K562 (cell line): ENCODE data around the gene CYP4F12. TPM values are rescaled to one million over a fixed set of nuclear protein-coding genes. Genes with fewer than 3 reads are reported as not detected.
A peak's percentile ranks its signal among the peaks of the same experiment; 100 is the strongest.

Source experiments
- ATAC-seq: fragments of 200-7000 bp; cut with Tn5 transposase; 3 replicates; pipeline ENCODE4 v1.9.1; 2020; ENCODE audit warnings: moderate library complexity
- BruUV-seq: library from RNA; stranded (reverse); fragments of 400-500 nt; replicated peaks from 2 replicates; lab custom pipeline; 2021; lab: Mats Ljungman, UMichigan
- CTCF ChIA-PET: fragments of 300-600 bp; formaldehyde crosslinking; extraction: SDS; loops from one replicate; lab custom pipeline; 2021; ENCODE audit warnings: low intra/inter-chr PET ratio; lab: Yijun Ruan, JAX
- POLR2A ChIA-PET: fragments of 300-600, 350-650 bp; sonication (Branson Sonifier 250); formaldehyde crosslinking; extraction: SDS; loops from one replicate; lab custom pipeline; 2021; ENCODE audit warnings: antibody characterized with exemption, inconsistent platforms; lab: Yijun Ruan, JAX
- DNase-seq, 4 experiments: peaks; one replicate each; pipeline versions ENCODE4 v3.0.0 to v3.0.0-alpha.2; 2011 to 2018; ENCODE audit warnings: low spot score in 3 of 4, mixed read lengths in 3 of 4; ENCODE audit errors: extremely low read depth in 1 of 4
- FAIRE-seq: peaks from 2 replicates; lab custom pipeline; 2011; peaks lifted over from hg19 to GRCh38; lab: Jason Lieb, UNC
- H2AFZ ChIP-seq: 2 replicates; pipeline ENCODE4 v1.6.0; 2011; ENCODE audit warnings: low read depth, low read length, control low read depth, inconsistent platforms
- H3K27ac ChIP-seq: fragments of 200-600 bp; 3 replicates; pipeline ENCODE4 v1.8.0; 2011; ENCODE audit warnings: low read depth, mild to moderate bottlenecking, control low read depth, inconsistent platforms, low read length, moderate library complexity, mixed read lengths; ENCODE audit errors: extremely low read depth
- H3K27me3 ChIP-seq, 2 experiments: fragments of 300-600 bp in 1 of 2; 2 replicates in 1 of 2; 3 replicates in 1 of 2; pipeline versions ENCODE4 v1.6.0 to v1.8.0; 2011; ENCODE audit warnings: inconsistent platforms in 2 of 2, low read length in 2 of 2, mild to moderate bottlenecking in 1 of 2, mixed read lengths in 1 of 2, moderate library complexity in 1 of 2; ENCODE audit not compliant: control insufficient read depth in 2 of 2, insufficient read depth in 2 of 2
- H3K36me3 ChIP-seq: fragments of 300-600 bp; 3 replicates; pipeline ENCODE4 v1.8.0; 2011; ENCODE audit warnings: mild to moderate bottlenecking, low read length, inconsistent platforms; ENCODE audit not compliant: control insufficient read depth, insufficient read depth
- H3K4me1 ChIP-seq, 2 experiments: fragments of 200-600 bp in 1 of 2; replicated peaks in 1 of 2; 2 replicates in 1 of 2; 3 replicates in 1 of 2; pipeline versions ENCODE4 v1.5.1 to v1.8.0; 2011; ENCODE audit warnings: inconsistent platforms in 2 of 2, low read length in 2 of 2, mild to moderate bottlenecking in 1 of 2, mixed read lengths in 1 of 2, moderate library complexity in 1 of 2; ENCODE audit not compliant: control insufficient read depth in 2 of 2, insufficient read depth in 2 of 2
- H3K4me2 ChIP-seq: 2 replicates; pipeline ENCODE4 v1.6.1; 2011; ENCODE audit warnings: low read length, control low read depth, inconsistent platforms, mixed read lengths; ENCODE audit not compliant: insufficient read depth
- H3K4me3 ChIP-seq: fragments of 200-600 bp; sonication (generic), shearing (Covaris generic); 2 replicates; pipeline ENCODE4 v1.5.1; 2016; ENCODE audit warnings: control low read depth, inconsistent platforms
- H3K79me2 ChIP-seq: fragments of 200-600 bp; 3 replicates; pipeline ENCODE4 v1.8.0; 2011; ENCODE audit warnings: low read length, inconsistent platforms; ENCODE audit not compliant: control insufficient read depth, insufficient read depth
- H3K9ac ChIP-seq, 2 experiments: 2 replicates each; pipeline versions ENCODE4 v1.6.0 to v1.6.1; 2011; ENCODE audit warnings: low read depth in 2 of 2, low read length in 2 of 2, control low read depth in 1 of 2, inconsistent platforms in 1 of 2, mild to moderate bottlenecking in 1 of 2, mixed read lengths in 1 of 2; ENCODE audit not compliant: insufficient read depth in 1 of 2
- H3K9me1 ChIP-seq: one replicate; pipeline ENCODE4 v1.6.0; 2011; ENCODE audit warnings: inconsistent platforms, mild to moderate bottlenecking, low read length, moderate library complexity; ENCODE audit not compliant: control insufficient read depth, insufficient read depth
- H3K9me3 ChIP-seq: replicated peaks from 2 replicates; pipeline ENCODE4 v1.5.1; 2011; ENCODE audit warnings: low read depth, low read length, inconsistent platforms; ENCODE audit not compliant: control insufficient read depth, insufficient read depth
- H4K20me1 ChIP-seq: replicated peaks from 2 replicates; pipeline ENCODE4 v1.6.1; 2011; ENCODE audit warnings: low read length, inconsistent platforms, mixed read lengths; ENCODE audit not compliant: control insufficient read depth, insufficient read depth
- BRF1 ChIP-seq: IDR thresholded peaks from 3 replicates; pipeline ENCODE4 v1.6.1; 2011; ENCODE audit warnings: borderline replicate concordance, mild to moderate bottlenecking; ENCODE audit not compliant: insufficient read length; ENCODE audit errors: extremely low read depth
- C11orf30 ChIP-seq: fragments of 450-650 bp; IDR thresholded peaks from 2 replicates; pipeline ENCODE4 v1.6.1; 2016; ENCODE audit warnings: low read depth, mild to moderate bottlenecking
- EHMT2 ChIP-seq: fragments of 450-650 bp; IDR thresholded peaks from 2 replicates; pipeline ENCODE4 v1.6.1; 2018; ENCODE audit warnings: antibody characterized with exemption
- FOSL1 ChIP-seq: fragments of 200-800 bp; sonication (Bioruptor generic); conservative IDR thresholded peaks from 2 replicates; pipeline ENCODE4 v1.6.1; 2016; ENCODE audit warnings: missing genetic modification characterization, missing compliant biosample characterization
- MAZ ChIP-seq, 2 experiments: fragments of 450-650 bp in 1 of 2; sonication (generic) in 1 of 2; formaldehyde crosslinking; IDR thresholded peaks in 1 of 2; conservative IDR thresholded peaks in 1 of 2; 2 replicates each; pipeline versions ENCODE4 v1.4.0 to v1.5.0; 2020; ENCODE audit warnings: mild to moderate bottlenecking in 1 of 2, missing genetic modification reagents in 1 of 2
- MIER1 ChIP-seq: fragments of 450-650 bp; IDR thresholded peaks from 2 replicates; pipeline ENCODE4 v1.6.1; 2016; ENCODE audit warnings: antibody characterized with exemption, mild to moderate bottlenecking, low read depth
- PRMT5 ChIP-seq: sonication (generic); formaldehyde crosslinking; IDR thresholded peaks from 2 replicates; pipeline ENCODE4 v1.5.0; 2020; ENCODE audit warnings: missing genetic modification reagents
- RAD21 ChIP-seq, 2 experiments: fragments of 250-450 bp in 1 of 2; fragments of 450-650 bp in 1 of 2; sonication (Bioruptor Pico) in 1 of 2; formaldehyde crosslinking in 1 of 2; IDR thresholded peaks in 1 of 2; conservative IDR thresholded peaks in 1 of 2; 2 replicates each; pipeline versions ENCODE4 v1.4.0 to v1.8.0; 2020 to 2022; ENCODE audit warnings: mild to moderate bottlenecking in 2 of 2, moderate library complexity in 1 of 2
- RCOR1 ChIP-seq, 2 experiments: IDR thresholded peaks; 2 replicates each; pipeline ENCODE4 v1.6.1; 2012; ENCODE audit warnings: low read depth in 2 of 2, low read length in 2 of 2, borderline replicate concordance in 1 of 2, improper control_type of control experiment in 1 of 2
- SIN3A ChIP-seq, 2 experiments: fragments of 150-350 bp in 1 of 2; IDR thresholded peaks; 2 replicates each; pipeline ENCODE4 v1.6.1; 2011 to 2016; ENCODE audit warnings: borderline replicate concordance in 2 of 2, low read depth in 2 of 2, low read length in 2 of 2, mild to moderate bottlenecking in 2 of 2, moderate library complexity in 2 of 2; ENCODE audit not compliant: control insufficient read depth in 1 of 2
- SMC3 ChIP-seq: conservative IDR thresholded peaks from 2 replicates; pipeline ENCODE4 v1.6.1; 2011; ENCODE audit warnings: low read depth, low read length, improper control_type of control experiment; ENCODE audit not compliant: insufficient read depth
- STAG1 ChIP-seq: sonication (generic); formaldehyde crosslinking; IDR thresholded peaks from 2 replicates; pipeline ENCODE4 v1.5.0; 2020; ENCODE audit warnings: missing genetic modification reagents, borderline replicate concordance
- TEAD2 ChIP-seq: fragments of 450-650 bp; IDR thresholded peaks from 2 replicates; pipeline ENCODE4 v1.6.1; 2016; ENCODE audit warnings: missing genetic modification characterization, control low read depth, missing compliant biosample characterization
- ZBED1 ChIP-seq: IDR thresholded peaks from 2 replicates; pipeline ENCODE4 v1.6.1; 2014
- ZBTB7A ChIP-seq: IDR thresholded peaks from 2 replicates; pipeline ENCODE4 v1.6.1; 2011; ENCODE audit warnings: low read depth, mild to moderate bottlenecking, low read length, moderate library complexity, borderline replicate concordance; ENCODE audit not compliant: control insufficient read depth
- ZFPM2 ChIP-seq: fragments of 250-450 bp; sonication (Bioruptor Pico); IDR thresholded peaks from 2 replicates; pipeline ENCODE4 v1.5.1; 2022; ENCODE audit warnings: mild to moderate bottlenecking
- ZNF41 ChIP-seq: fragments of 250-450 bp; sonication (Bioruptor Pico); conservative IDR thresholded peaks from 2 replicates; pipeline ENCODE4 v1.4.0; 2020; ENCODE audit warnings: mild to moderate bottlenecking
- ZNF766 ChIP-seq: fragments of 200-800 bp; sonication (Bioruptor generic); conservative IDR thresholded peaks from 2 replicates; pipeline ENCODE4 v1.6.1; 2016; ENCODE audit warnings: missing genetic modification characterization, missing compliant biosample characterization
- WGBS: fragments of 100-300 bp; shearing (Covaris generic); methylation state at CpG from one replicate; pipeline ENCODE4 v1.1.6; 2016; ENCODE audit warnings: low coverage, mixed read lengths; ENCODE audit not compliant: insufficient coverage; ENCODE audit errors: missing lambda C conversion rate; 5-methylcytosine and 5-hydroxymethylcytosine counted together
- in situ Hi-C: fragments of 300-500 bp; cut with MboI; formaldehyde crosslinking; loops from 4 replicates; pipeline ENCODE4 v1.15.0; 2018; ENCODE audit warnings: inconsistent platforms, mixed read lengths
- intact Hi-C: fragments of 100-400 bp; cut with micrococcal nuclease; formaldehyde crosslinking; loops from 2 replicates; pipeline ENCODE4 v1.14.2; 2022
- polyA plus RNA-seq, 8 experiments: library from polyadenylated mRNA; depleted of rRNA in 4 of 8; stranded (reverse) in 5 of 8; unstranded in 3 of 8; fragments of >200 nt; fragmentation: Nextera tagmentation in 2 of 8; fragmentation: Illumina TruSeq in 1 of 8; extraction: Ambion mirVana in 2 of 8; extraction: Trizol in 1 of 8; gene quantifications; 2 replicates each; pipeline versions ENCODE4 v1.2.1 to v1.2.3, GENCODE V29; 2011 to 2014; ENCODE audit warnings: inconsistent platforms in 1 of 8, missing spikeins in 1 of 8
- total RNA-seq, 7 experiments: library from RNA; depleted of rRNA in 6 of 7; stranded (reverse); fragments of >200 nt in 6 of 7; fragmentation: Illumina TruSeq in 2 of 7; extraction: Trizol in 2 of 7; gene quantifications; 2 replicates each; pipeline versions ENCODE4 v1.2.1 to v1.2.3, GENCODE V29; 2011 to 2021; ENCODE audit warnings: low replicate concordance in 1 of 7
- TF ChIP-seq, protein P1 (sequence below), 2 experiments: fragments of 450-650 bp; IDR thresholded peaks; 2 replicates each; pipeline ENCODE4 v1.6.1; 2018; ENCODE audit warnings: mild to moderate bottlenecking in 2 of 2, low read depth in 1 of 2; ENCODE audit not compliant: partially characterized antibody in 2 of 2

CYP4F12 gene
- total and polyA plus RNA-seq, 9 of the 15 experiments (the other 6 are each of a cell fraction or from before 2014, with no cell fraction given): not detected

DNA sequence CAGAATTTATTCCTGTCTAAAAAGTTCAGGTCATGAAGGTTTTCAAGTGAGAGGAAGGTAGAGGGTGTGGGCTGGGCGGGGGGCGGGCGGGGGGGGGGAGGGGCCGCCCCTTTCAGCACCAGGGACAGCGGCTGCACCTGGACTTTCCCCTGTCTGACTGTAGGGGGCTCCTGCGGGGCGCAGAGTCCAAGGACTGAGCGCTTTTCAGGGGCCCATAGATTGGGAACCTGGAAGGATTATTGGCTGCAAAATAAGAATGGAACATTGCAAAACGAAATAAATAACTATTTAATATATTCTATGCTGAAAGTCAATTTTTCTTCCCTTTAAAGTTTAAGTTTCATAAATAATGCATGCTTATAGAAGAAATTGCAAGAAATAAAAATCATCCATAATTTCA, 41.1 kb upstream of the CYP4F12 start:
- CTCF ChIA-PET: interaction anchor here (4.0 kb wide), 1 partner anchor 237 kb away, joined by 18 read pairs; no protein-coding TSS in a partner anchor
- Histone ChIP-seq H3K9me3 (no peaks in the 10 kb centered on the region), H3K4me3 (no peak overlapping the region), H3K36me3 (no peaks in the 10 kb centered on the region), H2AFZ (no peak overlapping the region), H3K4me1 (peaks cover 0 to 3% of the 10 kb centered on the region in 2 experiments; a peak in 1 of 5 replicates), H3K79me2 (no peaks in the 10 kb centered on the region), H3K27me3 (peaks cover 0 to 5% of the 10 kb centered on the region in 2 experiments; a peak in 1 of 5 replicates), H3K9me1 (no peaks in the 10 kb centered on the region), H3K9ac (no peak overlapping the region), H3K4me2 (no peak overlapping the region), H3K27ac (no peak overlapping the region), H4K20me1 (no peaks in the 10 kb centered on the region)
- intact Hi-C loops (loop anchor here (5.0 to 10.0 kb wide), 2 partner anchors 130 to 233 kb away; no protein-coding TSS in a partner anchor), in situ Hi-C loops (loop anchor here (10.0 kb wide), 1 partner anchor 243 kb away; no protein-coding TSS in a partner anchor)
- no peak for FAIRE-seq
- peak; percentile 81 for ATAC-seq
- WGBS: 2% methylated on average over 4 of the region's 9 CpGs
- POLR2A ChIA-PET: no interaction called here
- BruUV-seq: no TSS peak
- DNase-seq: peak; percentile 62 to 88 (median 84)
- peak; percentile 82; the same call in 1 of the 2 replicates for TF ChIP-seq PRMT5 (CRISPR knock-in tag)
- TF ChIP-seq SIN3A (IDR thresholded peaks at IDR 0.05; ENCODE audit: borderline replicate concordance in 2 of 2, control insufficient read depth in 1 of 2, low read depth in 2 of 2, low read length in 2 of 2): no peak
- TF ChIP-seq ZNF766 (CRISPR knock-in tag): peak; percentile 40; the same call in 1 of the 2 replicates
- TF ChIP-seq ZBED1: no peak
- peak; percentile 13; the same call in 1 of the 2 replicates for TF ChIP-seq STAG1 (CRISPR knock-in tag)
- no peak for TF ChIP-seq ZNF41 (CRISPR knock-in tag)
- TF ChIP-seq C11orf30: no peak
- TF ChIP-seq, protein P1, sequence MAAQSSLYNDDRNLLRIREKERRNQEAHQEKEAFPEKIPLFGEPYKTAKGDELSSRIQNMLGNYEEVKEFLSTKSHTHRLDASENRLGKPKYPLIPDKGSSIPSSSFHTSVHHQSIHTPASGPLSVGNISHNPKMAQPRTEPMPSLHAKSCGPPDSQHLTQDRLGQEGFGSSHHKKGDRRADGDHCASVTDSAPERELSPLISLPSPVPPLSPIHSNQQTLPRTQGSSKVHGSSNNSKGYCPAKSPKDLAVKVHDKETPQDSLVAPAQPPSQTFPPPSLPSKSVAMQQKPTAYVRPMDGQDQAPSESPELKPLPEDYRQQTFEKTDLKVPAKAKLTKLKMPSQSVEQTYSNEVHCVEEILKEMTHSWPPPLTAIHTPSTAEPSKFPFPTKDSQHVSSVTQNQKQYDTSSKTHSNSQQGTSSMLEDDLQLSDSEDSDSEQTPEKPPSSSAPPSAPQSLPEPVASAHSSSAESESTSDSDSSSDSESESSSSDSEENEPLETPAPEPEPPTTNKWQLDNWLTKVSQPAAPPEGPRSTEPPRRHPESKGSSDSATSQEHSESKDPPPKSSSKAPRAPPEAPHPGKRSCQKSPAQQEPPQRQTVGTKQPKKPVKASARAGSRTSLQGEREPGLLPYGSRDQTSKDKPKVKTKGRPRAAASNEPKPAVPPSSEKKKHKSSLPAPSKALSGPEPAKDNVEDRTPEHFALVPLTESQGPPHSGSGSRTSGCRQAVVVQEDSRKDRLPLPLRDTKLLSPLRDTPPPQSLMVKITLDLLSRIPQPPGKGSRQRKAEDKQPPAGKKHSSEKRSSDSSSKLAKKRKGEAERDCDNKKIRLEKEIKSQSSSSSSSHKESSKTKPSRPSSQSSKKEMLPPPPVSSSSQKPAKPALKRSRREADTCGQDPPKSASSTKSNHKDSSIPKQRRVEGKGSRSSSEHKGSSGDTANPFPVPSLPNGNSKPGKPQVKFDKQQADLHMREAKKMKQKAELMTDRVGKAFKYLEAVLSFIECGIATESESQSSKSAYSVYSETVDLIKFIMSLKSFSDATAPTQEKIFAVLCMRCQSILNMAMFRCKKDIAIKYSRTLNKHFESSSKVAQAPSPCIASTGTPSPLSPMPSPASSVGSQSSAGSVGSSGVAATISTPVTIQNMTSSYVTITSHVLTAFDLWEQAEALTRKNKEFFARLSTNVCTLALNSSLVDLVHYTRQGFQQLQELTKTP (IDR thresholded peaks at IDR 0.05; ENCODE audit: low read depth in 1 of 2, partially characterized antibody in 2 of 2): no peak
- no peak for TF ChIP-seq ZFPM2
- peak in 1 of 2 experiments; percentile 54; a peak in 1 of 4 replicates for TF ChIP-seq RCOR1 (IDR thresholded peaks at IDR 0.05; ENCODE audit: borderline replicate concordance in 1 of 2, low read depth in 2 of 2, low read length in 2 of 2)
- TF ChIP-seq RAD21 (CRISPR knock-in tag; conservative IDR thresholded peaks at IDR 0.05 in 1 of 2, IDR thresholded peaks at IDR 0.05 in 1 of 2): peak; percentile 49 to 68
- TF ChIP-seq MAZ (CRISPR knock-in tag; conservative IDR thresholded peaks at IDR 0.05 in 1 of 2, IDR thresholded peaks at IDR 0.05 in 1 of 2): peak in 1 of 2 experiments; percentile 65; a peak in 2 of 4 replicates
- peak; percentile 63 for TF ChIP-seq SMC3
- TF ChIP-seq ZBTB7A: no peak
- no peak for TF ChIP-seq BRF1
- no peak for TF ChIP-seq FOSL1
- TF ChIP-seq EHMT2: peak; percentile 79
- TF ChIP-seq MIER1: peak; percentile 66; the same call in 1 of the 2 replicates
- TF ChIP-seq TEAD2: no peak
